ENCODE data around the gene MUC5AC.

GRCh38 chr11:1199751-1200610, 42.2 kb downstream of the MUC5AC start:
- TF ChIP-seq POLR2AphosphoS5 (IDR thresholded peaks at IDR 0.05; ENCODE audit: low read depth, low read length), result no peak
- TF ChIP-seq CTCF (CRISPR knock-in tag; IDR thresholded peaks at IDR 0.05), result no peak
- no peak for TF ChIP-seq ZMAT3 (CRISPR knock-in tag; conservative IDR thresholded peaks at IDR 0.05)
- TF ChIP-seq SMAD1 (CRISPR knock-in tag; IDR thresholded peaks at IDR 0.05; ENCODE audit: borderline replicate concordance, low read depth), result no peak
- no peak for TF ChIP-seq NR1H2 (CRISPR knock-in tag; IDR thresholded peaks at IDR 0.05; ENCODE audit: borderline replicate concordance, low read depth)

Measured in HepG2 (cell line).